Measurements from ENCODE around the gene BMP5. TPM values are rescaled to one million over a fixed set of nuclear protein-coding genes. Genes with fewer than 3 reads are reported as not detected.

The BMP5 gene
- total and polyA plus RNA-seq, 2 of the 8 experiments (the other 6 are each of a cell fraction or from before 2014, with no cell fraction given): 0.02 TPM; not detected in 1

GRCh38 chr6:55825402-55826051, 49.9 kb downstream of the BMP5 start (continued):
- TF ChIP-seq, protein P1, sequence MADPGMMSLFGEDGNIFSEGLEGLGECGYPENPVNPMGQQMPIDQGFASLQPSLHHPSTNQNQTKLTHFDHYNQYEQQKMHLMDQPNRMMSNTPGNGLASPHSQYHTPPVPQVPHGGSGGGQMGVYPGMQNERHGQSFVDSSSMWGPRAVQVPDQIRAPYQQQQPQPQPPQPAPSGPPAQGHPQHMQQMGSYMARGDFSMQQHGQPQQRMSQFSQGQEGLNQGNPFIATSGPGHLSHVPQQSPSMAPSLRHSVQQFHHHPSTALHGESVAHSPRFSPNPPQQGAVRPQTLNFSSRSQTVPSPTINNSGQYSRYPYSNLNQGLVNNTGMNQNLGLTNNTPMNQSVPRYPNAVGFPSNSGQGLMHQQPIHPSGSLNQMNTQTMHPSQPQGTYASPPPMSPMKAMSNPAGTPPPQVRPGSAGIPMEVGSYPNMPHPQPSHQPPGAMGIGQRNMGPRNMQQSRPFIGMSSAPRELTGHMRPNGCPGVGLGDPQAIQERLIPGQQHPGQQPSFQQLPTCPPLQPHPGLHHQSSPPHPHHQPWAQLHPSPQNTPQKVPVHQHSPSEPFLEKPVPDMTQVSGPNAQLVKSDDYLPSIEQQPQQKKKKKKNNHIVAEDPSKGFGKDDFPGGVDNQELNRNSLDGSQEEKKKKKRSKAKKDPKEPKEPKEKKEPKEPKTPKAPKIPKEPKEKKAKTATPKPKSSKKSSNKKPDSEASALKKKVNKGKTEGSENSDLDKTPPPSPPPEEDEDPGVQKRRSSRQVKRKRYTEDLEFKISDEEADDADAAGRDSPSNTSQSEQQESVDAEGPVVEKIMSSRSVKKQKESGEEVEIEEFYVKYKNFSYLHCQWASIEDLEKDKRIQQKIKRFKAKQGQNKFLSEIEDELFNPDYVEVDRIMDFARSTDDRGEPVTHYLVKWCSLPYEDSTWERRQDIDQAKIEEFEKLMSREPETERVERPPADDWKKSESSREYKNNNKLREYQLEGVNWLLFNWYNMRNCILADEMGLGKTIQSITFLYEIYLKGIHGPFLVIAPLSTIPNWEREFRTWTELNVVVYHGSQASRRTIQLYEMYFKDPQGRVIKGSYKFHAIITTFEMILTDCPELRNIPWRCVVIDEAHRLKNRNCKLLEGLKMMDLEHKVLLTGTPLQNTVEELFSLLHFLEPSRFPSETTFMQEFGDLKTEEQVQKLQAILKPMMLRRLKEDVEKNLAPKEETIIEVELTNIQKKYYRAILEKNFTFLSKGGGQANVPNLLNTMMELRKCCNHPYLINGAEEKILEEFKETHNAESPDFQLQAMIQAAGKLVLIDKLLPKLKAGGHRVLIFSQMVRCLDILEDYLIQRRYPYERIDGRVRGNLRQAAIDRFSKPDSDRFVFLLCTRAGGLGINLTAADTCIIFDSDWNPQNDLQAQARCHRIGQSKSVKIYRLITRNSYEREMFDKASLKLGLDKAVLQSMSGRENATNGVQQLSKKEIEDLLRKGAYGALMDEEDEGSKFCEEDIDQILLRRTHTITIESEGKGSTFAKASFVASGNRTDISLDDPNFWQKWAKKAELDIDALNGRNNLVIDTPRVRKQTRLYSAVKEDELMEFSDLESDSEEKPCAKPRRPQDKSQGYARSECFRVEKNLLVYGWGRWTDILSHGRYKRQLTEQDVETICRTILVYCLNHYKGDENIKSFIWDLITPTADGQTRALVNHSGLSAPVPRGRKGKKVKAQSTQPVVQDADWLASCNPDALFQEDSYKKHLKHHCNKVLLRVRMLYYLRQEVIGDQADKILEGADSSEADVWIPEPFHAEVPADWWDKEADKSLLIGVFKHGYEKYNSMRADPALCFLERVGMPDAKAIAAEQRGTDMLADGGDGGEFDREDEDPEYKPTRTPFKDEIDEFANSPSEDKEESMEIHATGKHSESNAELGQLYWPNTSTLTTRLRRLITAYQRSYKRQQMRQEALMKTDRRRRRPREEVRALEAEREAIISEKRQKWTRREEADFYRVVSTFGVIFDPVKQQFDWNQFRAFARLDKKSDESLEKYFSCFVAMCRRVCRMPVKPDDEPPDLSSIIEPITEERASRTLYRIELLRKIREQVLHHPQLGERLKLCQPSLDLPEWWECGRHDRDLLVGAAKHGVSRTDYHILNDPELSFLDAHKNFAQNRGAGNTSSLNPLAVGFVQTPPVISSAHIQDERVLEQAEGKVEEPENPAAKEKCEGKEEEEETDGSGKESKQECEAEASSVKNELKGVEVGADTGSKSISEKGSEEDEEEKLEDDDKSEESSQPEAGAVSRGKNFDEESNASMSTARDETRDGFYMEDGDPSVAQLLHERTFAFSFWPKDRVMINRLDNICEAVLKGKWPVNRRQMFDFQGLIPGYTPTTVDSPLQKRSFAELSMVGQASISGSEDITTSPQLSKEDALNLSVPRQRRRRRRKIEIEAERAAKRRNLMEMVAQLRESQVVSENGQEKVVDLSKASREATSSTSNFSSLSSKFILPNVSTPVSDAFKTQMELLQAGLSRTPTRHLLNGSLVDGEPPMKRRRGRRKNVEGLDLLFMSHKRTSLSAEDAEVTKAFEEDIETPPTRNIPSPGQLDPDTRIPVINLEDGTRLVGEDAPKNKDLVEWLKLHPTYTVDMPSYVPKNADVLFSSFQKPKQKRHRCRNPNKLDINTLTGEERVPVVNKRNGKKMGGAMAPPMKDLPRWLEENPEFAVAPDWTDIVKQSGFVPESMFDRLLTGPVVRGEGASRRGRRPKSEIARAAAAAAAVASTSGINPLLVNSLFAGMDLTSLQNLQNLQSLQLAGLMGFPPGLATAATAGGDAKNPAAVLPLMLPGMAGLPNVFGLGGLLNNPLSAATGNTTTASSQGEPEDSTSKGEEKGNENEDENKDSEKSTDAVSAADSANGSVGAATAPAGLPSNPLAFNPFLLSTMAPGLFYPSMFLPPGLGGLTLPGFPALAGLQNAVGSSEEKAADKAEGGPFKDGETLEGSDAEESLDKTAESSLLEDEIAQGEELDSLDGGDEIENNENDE (IDR thresholded peaks at IDR 0.05; ENCODE audit: insufficient replicate concordance, low read length): no peak
- no peak for TF ChIP-seq TAF1 (IDR thresholded peaks at IDR 0.05; ENCODE audit: low read depth, low read length)
- TF ChIP-seq RAD21 (IDR thresholded peaks at IDR 0.05 in 1 of 2, conservative IDR thresholded peaks at IDR 0.05 in 1 of 2; ENCODE audit: low read depth in 2 of 2, low read length in 2 of 2): no peak
- TF ChIP-seq BACH1 (IDR thresholded peaks at IDR 0.05; ENCODE audit: low read length): no peak
- no peak for TF ChIP-seq CTBP2 (IDR thresholded peaks at IDR 0.05; ENCODE audit: borderline replicate concordance, insufficient read depth, insufficient read length, low read length)
- TF ChIP-seq RBBP5 (IDR thresholded peaks at IDR 0.05; ENCODE audit: borderline replicate concordance, low read depth, low read length): no peak
- no peak for TF ChIP-seq CBX8 (IDR thresholded peaks at IDR 0.05; ENCODE audit: borderline replicate concordance, low read depth, low read length)
- no peak for TF ChIP-seq KDM1A (IDR thresholded peaks at IDR 0.05; ENCODE audit: borderline replicate concordance, low read length)
- no peak for TF ChIP-seq SRF (IDR thresholded peaks at IDR 0.05; ENCODE audit: low read depth, low read length)
- no peak for TF ChIP-seq SIX5 (IDR thresholded peaks at IDR 0.05; ENCODE audit: low read depth, low read length)
